GM03348 (cell line): ENCODE measurements around the gene FAM228A.

Source experiments
- DNase-seq: peaks from one replicate; pipeline ENCODE4 v3.0.0; 2012; ENCODE audit warnings: low spot score

The FAM228A gene

DNA sequence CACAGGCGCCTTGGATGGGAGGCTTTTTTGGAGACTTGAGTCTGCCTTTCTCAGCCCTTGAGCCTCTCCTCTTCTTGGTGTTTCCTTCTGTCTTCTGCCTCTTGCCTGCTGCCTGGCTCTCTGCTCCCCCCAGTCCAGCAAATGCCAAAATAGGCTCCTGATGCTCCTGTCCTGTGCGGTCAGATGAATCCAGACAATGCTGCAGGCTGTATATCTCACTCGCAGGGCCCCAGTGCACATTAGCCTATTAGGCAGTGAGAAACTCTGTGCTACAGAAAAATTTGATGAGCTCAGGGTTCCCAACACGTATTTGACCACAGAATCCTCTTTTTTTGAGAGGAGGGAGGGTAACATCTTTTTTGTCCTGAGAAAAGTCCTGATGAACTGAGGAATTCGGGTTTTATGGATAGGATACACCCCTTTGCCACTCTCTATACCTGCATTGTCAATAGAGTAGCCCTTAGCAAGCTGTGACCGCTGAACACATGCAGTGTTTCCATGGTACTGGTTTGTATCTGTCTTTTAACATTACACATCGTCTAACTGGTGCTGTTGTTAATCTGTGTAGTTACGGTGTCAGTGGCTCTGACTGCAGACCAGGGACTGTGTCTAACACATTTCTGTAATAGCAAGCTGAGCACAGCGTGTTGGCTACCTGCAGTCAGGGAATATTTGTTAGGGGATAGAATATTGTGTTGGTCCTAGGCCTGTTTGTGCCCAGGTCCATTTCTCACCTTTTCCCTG lies 50.8 kb downstream of the FAM228A start:
- no peak for DNase-seq

- DNase-seq = no peak
These were observed 53.6 kb downstream of the FAM228A start for GRCh38 chr2:24228470-24228869.

GRCh38 chr2:24231461-24231881 lies 56.6 kb downstream of the FAM228A start:
- no peak for DNase-seq

GRCh38 chr2:24233321-24233720 lies 58.5 kb downstream of the FAM228A start:
- no peak for DNase-seq

DNA sequence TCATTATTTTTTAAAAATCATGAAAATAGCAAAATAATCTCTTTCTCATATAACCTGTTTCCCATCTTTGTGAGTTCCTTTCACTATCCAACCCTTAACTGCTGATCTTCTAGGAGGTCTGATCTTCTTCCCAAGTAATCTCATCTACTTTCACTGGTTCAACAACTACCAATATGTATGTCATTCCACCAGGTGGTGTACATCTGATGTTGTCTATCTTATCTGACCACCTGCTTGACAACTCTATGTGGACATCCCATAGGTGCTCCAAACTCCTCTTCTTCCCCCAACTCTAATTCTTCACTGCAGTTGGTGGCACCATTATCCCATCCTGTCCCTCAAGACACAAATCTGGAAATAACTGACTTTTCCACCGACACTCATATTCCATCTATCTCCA lies 62.5 kb downstream of the FAM228A start:
- DNase-seq = no peak

- DNase-seq = no peak
These were observed 63.3 kb downstream of the FAM228A start for GRCh38 chr2:24238158-24238557.

GRCh38 chr2:24239553-24239952 lies 64.7 kb downstream of the FAM228A start:
- no peak for DNase-seq
